GM19328 (cell line): ENCODE results near the gene KAT8.

Experiments
- ATAC-seq: cut with Tn5 transposase; IDR thresholded peaks from one replicate; pipeline ENCODE4 v1.9.1; 2021; ENCODE audit warnings: mild to moderate bottlenecking, moderate library complexity; ENCODE audit not compliant: unreplicated experiment

The KAT8 gene

DNA sequence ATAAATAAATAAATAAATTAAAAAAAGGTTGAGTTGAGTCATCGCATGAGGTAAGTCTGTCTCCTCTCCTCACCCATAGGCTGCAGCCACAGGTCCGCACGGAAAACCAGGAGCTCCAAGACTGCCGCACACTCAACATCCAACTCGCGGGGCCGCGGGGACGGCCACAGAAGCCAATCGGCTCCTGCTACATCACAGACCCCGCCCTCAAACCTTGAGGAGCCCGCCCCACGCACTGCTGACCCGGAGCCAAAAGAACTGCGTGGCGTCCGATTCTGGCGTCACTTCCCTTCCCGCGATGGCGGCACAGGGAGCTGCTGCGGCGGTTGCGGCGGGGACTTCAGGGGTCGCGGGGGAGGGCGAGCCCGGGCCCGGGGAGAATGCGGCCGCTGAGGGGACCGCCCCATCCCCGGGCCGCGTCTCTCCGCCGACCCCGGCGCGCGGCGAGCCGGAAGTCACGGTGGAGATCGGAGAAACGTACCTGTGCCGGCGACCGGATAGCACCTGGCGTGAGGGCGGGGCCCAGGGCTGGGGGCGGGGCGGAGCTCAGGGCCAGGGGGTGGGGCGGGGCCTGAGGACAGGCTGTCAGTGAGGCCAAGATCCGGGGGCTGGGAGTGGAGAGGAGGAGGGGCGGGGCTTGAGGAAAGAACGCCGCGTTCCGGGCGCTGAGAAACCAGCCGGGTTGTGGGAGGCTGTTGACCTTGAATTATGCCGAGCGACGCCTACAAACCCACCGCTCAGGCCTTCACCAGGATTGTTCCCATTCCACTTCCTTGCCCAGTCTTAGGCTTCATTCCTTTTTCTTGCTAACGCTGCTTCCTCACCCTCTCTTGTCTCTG, at the start of gene KAT8:
TSS of gene KAT8 (plus strand) at position 281 of the 839 bp plus-strand sequence. CDS start at position 299, 18 bp downstream.
- ATAC-seq, result peak; percentile 89

DNA sequence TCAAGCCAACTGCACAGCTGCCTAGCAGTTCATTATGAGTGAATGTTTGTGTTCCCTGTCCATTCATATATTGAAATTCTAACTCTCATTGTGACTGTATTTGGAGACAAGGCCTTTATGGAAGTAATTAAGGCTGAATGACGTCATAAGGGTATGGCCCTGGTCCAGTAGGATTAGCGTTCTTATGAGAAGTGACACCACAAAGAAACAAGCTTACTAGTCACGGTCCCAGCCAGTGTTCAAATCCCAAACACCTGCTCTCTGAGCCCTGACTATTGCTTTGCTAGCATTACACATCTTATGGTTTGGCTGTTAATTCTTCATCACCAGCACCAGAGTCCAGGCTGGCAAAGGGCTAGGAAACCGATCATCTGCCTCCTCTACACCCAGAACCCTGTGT, 45.6 kb upstream of the KAT8 start:
- no peak for ATAC-seq

GRCh38 chr16:31072540-31073141, 44.8 kb upstream of the KAT8 start:
- ATAC-seq, result no peak

- peak; percentile 53 for ATAC-seq
These were observed 44.1 kb upstream of the KAT8 start for GRCh38 chr16:31073142-31073969.

DNA sequence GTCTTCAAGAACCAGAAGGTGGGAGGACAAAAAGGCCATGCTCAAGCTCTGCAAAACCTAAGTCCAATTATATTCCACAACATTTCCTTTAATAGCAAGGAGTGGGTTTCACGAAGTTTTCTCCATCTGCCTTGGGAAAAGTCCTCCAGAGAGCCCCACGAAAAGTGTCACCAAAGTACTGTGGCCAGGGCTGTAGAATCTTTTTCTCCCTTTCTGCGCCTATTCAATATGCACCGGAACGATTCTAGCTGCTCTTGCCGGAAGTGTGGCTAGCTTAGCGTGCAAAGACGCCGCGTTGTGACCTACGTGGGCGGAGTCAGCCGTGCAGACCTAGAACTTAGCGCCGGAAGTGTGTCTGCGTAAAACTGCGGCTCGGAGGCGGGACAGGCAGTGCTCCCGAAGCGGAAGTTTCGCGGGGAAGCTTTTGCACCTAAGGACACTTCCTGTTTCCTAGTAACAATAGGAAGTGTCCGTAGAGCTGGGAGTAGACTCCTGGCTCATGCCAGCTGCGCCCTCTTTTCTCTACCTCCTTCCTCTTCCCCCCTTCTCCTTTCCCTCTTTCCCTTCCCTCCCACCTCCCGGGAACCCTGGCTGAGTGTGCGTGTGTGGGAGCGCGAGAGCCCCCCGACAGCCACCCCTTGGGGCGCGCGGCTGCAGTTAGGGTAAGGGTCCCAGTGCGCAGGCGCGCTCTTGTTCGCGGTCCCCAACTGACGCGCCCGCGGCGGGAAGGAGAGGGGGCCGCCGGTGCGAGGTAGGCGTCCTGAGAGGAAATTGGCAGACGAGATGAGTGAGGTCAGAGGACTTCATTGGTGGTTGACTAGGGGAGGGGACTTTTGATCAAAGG, 43.3 kb upstream of the KAT8 start, which contains the start of the genes ZNF646 and ZNF668:
TSS of gene ZNF646 (plus strand) at position 453 of the 844 bp plus-strand sequence. CDS start 1,903 bp downstream, outside the sequence.
TSS of gene ZNF668 (minus strand) at position 271 of the 844 bp plus-strand sequence. CDS start 9,781 bp downstream, outside the sequence.
- ATAC-seq, result peak; percentile 48

DNA sequence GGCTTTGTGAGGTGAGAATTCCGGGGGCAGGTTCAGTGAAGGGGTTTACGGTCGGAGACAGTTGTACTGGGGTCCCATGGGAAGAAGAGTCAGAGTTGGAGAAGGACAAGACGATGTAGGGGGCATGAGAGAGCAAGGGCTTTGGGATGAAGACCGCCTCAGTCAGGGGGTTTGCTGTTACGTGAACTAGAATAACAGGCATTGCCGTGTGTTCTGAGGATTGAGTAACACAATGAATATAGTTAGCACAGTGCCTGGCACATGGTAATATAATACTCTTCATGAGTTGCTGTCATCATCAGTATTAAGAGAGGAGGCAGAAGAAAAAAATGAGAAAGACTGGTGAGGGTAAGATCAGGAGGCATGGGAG, 42.7 kb upstream of the KAT8 start:
- ATAC-seq, result no peak

DNA sequence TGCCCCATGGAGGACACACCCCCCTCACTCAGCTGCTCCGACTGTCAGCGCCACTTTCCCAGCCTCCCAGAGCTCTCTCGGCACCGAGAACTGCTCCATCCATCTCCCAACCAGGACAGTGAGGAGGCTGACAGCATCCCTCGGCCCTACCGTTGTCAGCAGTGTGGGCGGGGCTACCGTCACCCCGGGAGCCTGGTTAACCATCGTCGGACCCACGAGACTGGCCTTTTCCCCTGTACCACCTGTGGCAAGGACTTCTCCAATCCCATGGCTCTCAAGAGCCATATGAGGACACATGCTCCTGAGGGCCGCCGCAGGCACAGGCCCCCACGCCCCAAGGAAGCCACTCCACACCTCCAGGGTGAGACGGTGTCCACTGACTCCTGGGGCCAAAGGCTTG, 41.1 kb upstream of the KAT8 start:
- ATAC-seq, result no peak

GRCh38 chr16:31077024-31077423, 40.4 kb upstream of the KAT8 start:
- ATAC-seq, result no peak

- no peak for ATAC-seq
These were observed 39.7 kb upstream of the KAT8 start for GRCh38 chr16:31077592-31078396.

DNA sequence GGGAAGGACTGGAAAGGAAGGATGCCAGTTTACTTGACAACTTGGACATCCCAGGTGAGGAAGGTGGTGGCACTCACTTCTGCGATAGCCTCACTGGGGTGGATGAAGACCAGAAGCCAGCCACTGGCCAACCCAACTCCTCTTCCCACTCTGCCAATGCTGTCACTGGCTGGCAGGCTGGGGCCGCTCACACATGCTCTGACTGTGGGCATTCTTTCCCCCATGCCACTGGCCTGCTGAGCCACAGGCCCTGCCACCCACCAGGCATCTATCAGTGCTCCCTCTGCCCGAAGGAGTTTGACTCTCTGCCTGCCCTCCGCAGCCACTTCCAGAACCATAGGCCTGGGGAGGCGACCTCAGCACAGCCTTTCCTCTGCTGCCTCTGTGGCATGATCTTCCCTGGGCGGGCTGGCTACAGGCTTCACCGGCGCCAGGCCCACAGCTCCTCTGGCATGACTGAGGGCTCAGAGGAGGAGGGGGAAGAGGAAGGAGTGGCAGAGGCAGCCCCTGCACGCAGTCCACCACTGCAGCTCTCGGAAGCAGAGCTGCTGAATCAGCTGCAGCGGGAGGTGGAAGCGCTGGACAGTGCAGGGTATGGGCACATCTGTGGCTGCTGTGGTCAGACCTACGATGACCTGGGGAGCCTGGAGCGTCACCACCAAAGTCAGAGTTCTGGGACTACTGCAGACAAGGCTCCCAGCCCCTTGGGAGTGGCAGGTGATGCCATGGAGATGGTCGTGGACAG, 38.7 kb upstream of the KAT8 start:
- no peak for ATAC-seq

DNA sequence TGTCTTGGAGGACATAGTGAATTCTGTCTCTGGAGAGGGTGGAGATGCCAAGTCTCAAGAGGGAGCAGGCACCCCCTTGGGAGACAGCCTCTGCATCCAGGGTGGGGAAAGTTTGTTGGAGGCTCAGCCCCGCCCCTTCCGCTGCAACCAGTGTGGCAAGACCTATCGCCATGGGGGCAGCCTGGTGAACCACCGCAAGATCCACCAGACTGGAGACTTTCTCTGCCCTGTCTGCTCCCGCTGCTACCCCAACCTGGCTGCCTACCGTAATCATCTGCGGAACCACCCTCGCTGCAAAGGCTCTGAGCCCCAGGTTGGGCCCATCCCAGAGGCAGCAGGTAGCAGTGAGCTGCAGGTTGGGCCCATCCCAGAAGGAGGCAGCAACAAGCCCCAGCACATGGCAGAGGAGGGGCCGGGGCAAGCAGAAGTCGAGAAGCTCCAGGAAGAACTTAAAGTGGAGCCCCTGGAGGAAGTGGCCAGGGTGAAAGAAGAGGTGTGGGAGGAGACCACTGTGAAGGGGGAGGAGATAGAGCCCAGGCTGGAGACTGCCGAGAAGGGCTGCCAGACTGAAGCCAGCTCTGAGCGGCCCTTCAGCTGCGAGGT, 38.0 kb upstream of the KAT8 start:
- no peak for ATAC-seq

DNA sequence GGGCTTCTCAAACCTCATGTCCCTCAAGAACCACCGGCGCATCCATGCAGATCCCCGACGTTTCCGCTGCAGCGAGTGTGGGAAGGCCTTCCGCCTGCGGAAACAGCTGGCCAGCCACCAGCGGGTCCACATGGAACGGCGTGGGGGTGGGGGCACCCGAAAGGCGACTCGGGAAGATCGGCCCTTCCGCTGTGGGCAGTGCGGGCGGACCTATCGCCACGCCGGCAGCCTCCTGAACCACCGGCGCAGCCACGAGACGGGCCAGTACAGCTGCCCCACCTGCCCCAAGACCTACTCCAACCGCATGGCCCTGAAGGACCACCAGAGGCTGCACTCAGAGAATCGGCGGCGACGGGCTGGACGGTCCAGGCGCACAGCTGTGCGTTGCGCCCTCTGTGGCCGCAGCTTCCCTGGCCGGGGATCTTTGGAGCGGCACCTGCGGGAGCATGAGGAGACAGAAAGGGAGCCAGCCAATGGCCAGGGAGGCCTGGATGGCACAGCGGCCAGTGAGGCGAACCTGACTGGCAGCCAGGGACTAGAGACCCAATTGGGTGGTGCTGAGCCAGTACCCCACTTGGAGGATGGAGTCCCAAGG, 37.3 kb upstream of the KAT8 start:
- ATAC-seq, result no peak

- ATAC-seq, result no peak
These were observed 36.6 kb upstream of the KAT8 start for GRCh38 chr16:31080756-31081419.

DNA sequence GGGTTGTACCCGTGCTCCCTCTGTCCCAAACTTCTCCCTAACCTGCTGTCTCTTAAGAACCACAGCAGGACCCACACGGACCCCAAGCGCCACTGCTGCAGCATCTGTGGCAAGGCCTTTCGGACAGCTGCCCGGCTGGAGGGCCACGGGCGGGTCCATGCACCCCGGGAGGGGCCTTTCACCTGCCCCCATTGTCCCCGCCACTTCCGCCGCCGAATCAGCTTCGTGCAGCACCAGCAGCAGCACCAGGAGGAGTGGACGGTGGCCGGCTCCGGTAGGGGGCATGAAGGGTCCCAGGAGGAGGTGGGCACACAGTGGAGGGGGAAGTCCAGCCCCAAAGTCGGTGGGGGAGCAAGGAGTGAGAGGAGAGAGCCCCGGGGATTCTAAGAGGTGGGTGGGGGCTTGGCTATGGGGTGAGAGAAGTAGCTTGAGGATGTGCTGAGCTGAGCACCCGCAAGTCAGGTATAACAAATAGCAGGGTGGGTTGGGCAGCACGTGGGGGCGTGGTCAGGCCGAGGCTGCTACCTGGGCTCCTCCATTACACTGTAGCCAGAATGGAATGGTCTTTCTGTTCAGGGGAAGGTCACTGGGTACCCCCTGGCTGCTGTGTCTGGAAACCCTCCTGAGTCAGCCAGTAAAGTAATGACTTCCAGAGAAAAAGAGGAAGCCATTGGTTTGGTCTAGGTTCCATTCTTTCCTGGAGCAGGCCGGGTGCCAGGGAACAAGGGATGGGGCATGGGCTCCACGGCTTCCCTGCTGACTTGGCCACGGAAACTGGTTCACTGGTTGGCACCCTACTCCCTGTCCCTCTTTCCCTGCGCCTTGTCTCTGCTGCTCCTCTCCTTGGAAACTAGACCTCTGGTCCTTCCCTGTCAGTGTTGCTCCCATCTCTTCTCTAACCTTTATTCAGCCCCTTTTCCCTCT, 35.8 kb upstream of the KAT8 start:
- ATAC-seq, result no peak

DNA sequence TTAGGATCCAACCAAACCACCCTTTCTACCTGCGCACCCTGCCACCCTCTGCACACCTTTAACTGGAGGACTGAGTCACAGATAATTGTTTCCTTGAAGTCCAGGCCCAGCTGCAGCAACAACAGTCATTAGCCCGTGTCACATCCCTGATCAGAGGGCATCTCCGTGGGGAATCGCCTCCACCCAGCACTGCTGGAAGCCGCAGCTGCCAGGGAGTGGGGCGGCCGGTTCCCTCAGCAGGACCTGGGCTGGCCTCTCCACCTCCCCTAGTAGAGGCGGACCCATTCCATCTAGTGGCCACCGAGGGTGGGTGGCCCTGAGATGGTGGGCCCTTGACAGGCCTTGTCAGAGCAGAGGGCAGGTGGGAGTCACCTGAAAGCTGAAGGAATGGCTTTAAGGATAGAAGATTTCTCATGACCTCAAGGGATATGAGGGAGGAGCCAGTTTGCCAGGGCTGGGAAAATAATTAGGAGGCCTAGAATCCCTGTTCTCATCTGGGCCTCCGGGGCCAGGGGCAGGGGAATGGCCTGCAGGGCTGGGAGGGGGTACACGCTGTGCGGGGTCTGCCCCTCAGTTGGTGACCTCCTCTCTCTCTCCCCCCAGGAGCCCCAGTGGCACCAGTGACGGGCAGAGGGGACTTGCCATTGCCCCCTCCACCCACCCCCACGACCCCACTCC, 35.0 kb upstream of the KAT8 start:
- no peak for ATAC-seq

DNA sequence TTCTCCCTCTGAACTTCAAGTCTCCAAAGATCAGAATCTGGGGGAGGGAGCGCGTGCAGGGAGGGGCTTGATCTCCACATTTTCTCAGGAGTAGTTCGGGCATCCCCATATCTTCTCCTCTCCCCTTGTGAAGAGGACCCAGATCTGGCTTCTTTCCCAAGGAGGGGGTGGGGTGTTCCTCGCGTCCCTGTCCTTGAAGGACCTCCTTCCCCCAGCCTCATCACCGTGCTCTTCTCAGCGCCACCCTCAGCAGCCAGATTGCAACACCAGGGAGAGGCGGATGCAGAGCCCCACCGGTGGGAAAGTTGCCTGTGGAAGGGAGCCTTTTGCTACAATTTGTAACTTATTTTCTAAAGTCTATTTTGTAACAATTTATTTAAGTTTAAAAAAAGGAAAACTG, 34.4 kb upstream of the KAT8 start:
- no peak for ATAC-seq
